ENCODE results near the gene GSK3B.

Gene GSK3B

GRCh38 chr3:119977353-119977752 is 116.9 kb downstream of the GSK3B start:
- Histone ChIP-seq H2AFZ (ENCODE audit: low read length, unreplicated experiment) (no peak overlapping the region), H3K36me3 (ENCODE audit: insufficient read depth, low read length) (no peaks in the 10 kb centered on the region), H3K79me2 (ENCODE audit: control insufficient read depth, insufficient read depth, low read length, unreplicated experiment) (peaks cover 53% of the 10 kb centered on the region), H3K27me3 (ENCODE audit: insufficient read depth, low read length) (no peaks in the 10 kb centered on the region), H3K4me1 (ENCODE audit: control insufficient read depth, insufficient read depth, low read length, unreplicated experiment) (no peaks in the 10 kb centered on the region), H3K4me3 (ENCODE audit: low read depth, low read length) (no peak overlapping the region), H3K27ac (ENCODE audit: low read depth, low read length) (no peak overlapping the region)

GRCh38 chr3:119976214-119976613 is 118.0 kb downstream of the GSK3B start:
- H3K27me3 ChIP-seq (ENCODE audit: insufficient read depth, low read length): no peaks in the 10 kb centered on the region
- no peak overlapping the region for H3K27ac ChIP-seq (ENCODE audit: low read depth, low read length)
- H3K36me3 ChIP-seq (ENCODE audit: insufficient read depth, low read length): no peaks in the 10 kb centered on the region
- no peak overlapping the region for H3K4me3 ChIP-seq (ENCODE audit: low read depth, low read length)
- no peak overlapping the region for H2AFZ ChIP-seq (ENCODE audit: low read length, unreplicated experiment)
- no peaks in the 10 kb centered on the region for H3K4me1 ChIP-seq (ENCODE audit: control insufficient read depth, insufficient read depth, low read length, unreplicated experiment)
- peaks cover 51% of the 10 kb centered on the region for H3K79me2 ChIP-seq (ENCODE audit: control insufficient read depth, insufficient read depth, low read length, unreplicated experiment)

GRCh38 chr3:119974656-119975055 is 119.6 kb downstream of the GSK3B start:
- H2AFZ ChIP-seq (ENCODE audit: low read length, unreplicated experiment): no peak overlapping the region
- no peak overlapping the region for H3K27ac ChIP-seq (ENCODE audit: low read depth, low read length)
- peaks cover 50% of the 10 kb centered on the region for H3K79me2 ChIP-seq (ENCODE audit: control insufficient read depth, insufficient read depth, low read length, unreplicated experiment)
- H3K27me3 ChIP-seq (ENCODE audit: insufficient read depth, low read length): no peaks in the 10 kb centered on the region
- H3K4me1 ChIP-seq (ENCODE audit: control insufficient read depth, insufficient read depth, low read length, unreplicated experiment): no peaks in the 10 kb centered on the region
- no peaks in the 10 kb centered on the region for H3K36me3 ChIP-seq (ENCODE audit: insufficient read depth, low read length)
- H3K4me3 ChIP-seq (ENCODE audit: low read depth, low read length): no peak overlapping the region

GRCh38 chr3:119973018-119973646 is 121.1 kb downstream of the GSK3B start:
- no peak overlapping the region for H3K4me3 ChIP-seq (ENCODE audit: low read depth, low read length)
- H3K36me3 ChIP-seq (ENCODE audit: insufficient read depth, low read length): no peaks in the 10 kb centered on the region
- no peaks in the 10 kb centered on the region for H3K27me3 ChIP-seq (ENCODE audit: insufficient read depth, low read length)
- no peak overlapping the region for H2AFZ ChIP-seq (ENCODE audit: low read length, unreplicated experiment)
- H3K79me2 ChIP-seq (ENCODE audit: control insufficient read depth, insufficient read depth, low read length, unreplicated experiment): peaks cover 50% of the 10 kb centered on the region
- no peaks in the 10 kb centered on the region for H3K4me1 ChIP-seq (ENCODE audit: control insufficient read depth, insufficient read depth, low read length, unreplicated experiment)
- no peak overlapping the region for H3K27ac ChIP-seq (ENCODE audit: low read depth, low read length)

- Histone ChIP-seq H3K36me3 (ENCODE audit: insufficient read depth, low read length) (no peaks in the 10 kb centered on the region), H3K27ac (ENCODE audit: low read depth, low read length) (no peak overlapping the region), H3K79me2 (ENCODE audit: control insufficient read depth, insufficient read depth, low read length, unreplicated experiment) (peaks cover 41% of the 10 kb centered on the region), H2AFZ (ENCODE audit: low read length, unreplicated experiment) (no peak overlapping the region), H3K4me3 (ENCODE audit: low read depth, low read length) (no peak overlapping the region), H3K27me3 (ENCODE audit: insufficient read depth, low read length) (no peaks in the 10 kb centered on the region), H3K4me1 (ENCODE audit: control insufficient read depth, insufficient read depth, low read length, unreplicated experiment) (no peaks in the 10 kb centered on the region)
Observed at GRCh38 chr3:119969759-119970158, 124.5 kb downstream of the GSK3B start.

GRCh38 chr3:119967353-119968006 is 126.8 kb downstream of the GSK3B start:
- Histone ChIP-seq H2AFZ (ENCODE audit: low read length, unreplicated experiment) (no peak overlapping the region), H3K4me1 (ENCODE audit: control insufficient read depth, insufficient read depth, low read length, unreplicated experiment) (no peaks in the 10 kb centered on the region), H3K4me3 (ENCODE audit: low read depth, low read length) (no peak overlapping the region), H3K36me3 (ENCODE audit: insufficient read depth, low read length) (no peaks in the 10 kb centered on the region), H3K27ac (ENCODE audit: low read depth, low read length) (no peak overlapping the region), H3K27me3 (ENCODE audit: insufficient read depth, low read length) (no peaks in the 10 kb centered on the region), H3K79me2 (ENCODE audit: control insufficient read depth, insufficient read depth, low read length, unreplicated experiment) (peaks cover 37% of the 10 kb centered on the region)

GRCh38 chr3:119965692-119966091 is 128.6 kb downstream of the GSK3B start:
- Histone ChIP-seq H3K4me1 (ENCODE audit: control insufficient read depth, insufficient read depth, low read length, unreplicated experiment) (no peaks in the 10 kb centered on the region), H3K27me3 (ENCODE audit: insufficient read depth, low read length) (no peaks in the 10 kb centered on the region), H3K79me2 (ENCODE audit: control insufficient read depth, insufficient read depth, low read length, unreplicated experiment) (peaks cover 44% of the 10 kb centered on the region), H3K27ac (ENCODE audit: low read depth, low read length) (no peak overlapping the region), H2AFZ (ENCODE audit: low read length, unreplicated experiment) (no peak overlapping the region), H3K4me3 (ENCODE audit: low read depth, low read length) (no peak overlapping the region), H3K36me3 (ENCODE audit: insufficient read depth, low read length) (no peaks in the 10 kb centered on the region)

GRCh38 chr3:119964294-119964693 is 130.0 kb downstream of the GSK3B start:
- no peak overlapping the region for H3K4me3 ChIP-seq (ENCODE audit: low read depth, low read length)
- no peaks in the 10 kb centered on the region for H3K36me3 ChIP-seq (ENCODE audit: insufficient read depth, low read length)
- H3K4me1 ChIP-seq (ENCODE audit: control insufficient read depth, insufficient read depth, low read length, unreplicated experiment): no peaks in the 10 kb centered on the region
- H3K27ac ChIP-seq (ENCODE audit: low read depth, low read length): no peak overlapping the region
- H3K27me3 ChIP-seq (ENCODE audit: insufficient read depth, low read length): no peaks in the 10 kb centered on the region
- peaks cover 35% of the 10 kb centered on the region for H3K79me2 ChIP-seq (ENCODE audit: control insufficient read depth, insufficient read depth, low read length, unreplicated experiment)
- no peak overlapping the region for H2AFZ ChIP-seq (ENCODE audit: low read length, unreplicated experiment)

GRCh38 chr3:119955972-119956371 is 138.3 kb downstream of the GSK3B start:
- no peak overlapping the region for H3K27ac ChIP-seq (ENCODE audit: low read depth, low read length)
- H3K79me2 ChIP-seq (ENCODE audit: control insufficient read depth, insufficient read depth, low read length, unreplicated experiment): peaks cover 51% of the 10 kb centered on the region

GRCh38 chr3:119950666-119951325 is 143.5 kb downstream of the GSK3B start:
- Histone ChIP-seq H3K79me2 (ENCODE audit: control insufficient read depth, insufficient read depth, low read length, unreplicated experiment) (peaks cover 39% of the 10 kb centered on the region), H3K27me3 (ENCODE audit: insufficient read depth, low read length) (no peaks in the 10 kb centered on the region), H3K4me3 (ENCODE audit: low read depth, low read length) (no peak overlapping the region), H2AFZ (ENCODE audit: low read length, unreplicated experiment) (no peak overlapping the region), H3K36me3 (ENCODE audit: insufficient read depth, low read length) (0 out of 2 replicates have a peak, but pooled peaks cover 5% of the 10 kb centered on the region), H3K27ac (ENCODE audit: low read depth, low read length) (no peak overlapping the region), H3K4me1 (ENCODE audit: control insufficient read depth, insufficient read depth, low read length, unreplicated experiment) (no peaks in the 10 kb centered on the region)

More at GRCh38 chr3:119955972-119956371, 138.3 kb downstream of the GSK3B start:
- Histone ChIP-seq H3K4me1 (ENCODE audit: control insufficient read depth, insufficient read depth, low read length, unreplicated experiment) (no peaks in the 10 kb centered on the region), H2AFZ (ENCODE audit: low read length, unreplicated experiment) (no peak overlapping the region), H3K36me3 (ENCODE audit: insufficient read depth, low read length) (0 out of 2 replicates have a peak, but pooled peaks cover 5% of the 10 kb centered on the region), H3K27me3 (ENCODE audit: insufficient read depth, low read length) (no peaks in the 10 kb centered on the region), H3K4me3 (ENCODE audit: low read depth, low read length) (no peak overlapping the region)
